HCT116 (cell line): ENCODE results near the gene DCLRE1A. TPM values are rescaled to one million over a fixed set of nuclear protein-coding genes. Genes with fewer than 3 reads are reported as not detected.

ENCODE experiments used
- ATAC-seq: fragments of 200-7000 bp; cut with Tn5 transposase; 2 replicates; pipeline ENCODE4 v1.9.1; 2020; ENCODE audit warnings: mild to moderate bottlenecking, moderate library complexity
- BruUV-seq: library from RNA; stranded (reverse); fragments of 400-500 nt; replicated peaks from 2 replicates; lab custom pipeline; 2021; lab: Mats Ljungman, UMichigan
- CTCF ChIA-PET: fragments of 300-600 bp; sonication (Branson Sonifier 250); formaldehyde crosslinking; loops from one replicate; lab custom pipeline; 2021; ENCODE audit warnings: antibody characterized with exemption; lab: Charles Lee
- POLR2A ChIA-PET: fragments of 300-600, 350-600 bp; sonication (Branson Sonifier 250); formaldehyde crosslinking; loops from one replicate; lab custom pipeline; 2021; ENCODE audit warnings: antibody characterized with exemption; lab: Charles Lee
- RAD21 ChIA-PET, 2 experiments: fragments of 300-600 bp; sonication (Branson Sonifier 250); formaldehyde crosslinking; loops; one replicate each; lab custom pipeline; 2023; ENCODE audit warnings: low total read pairs in 2 of 2; ENCODE audit not compliant: uncharacterized antibody in 2 of 2, unreplicated experiment in 2 of 2, low non-redundant PET in 1 of 2; lab: Charles Lee
- DNase-seq: peaks from one replicate; pipeline ENCODE4 v3.0.0-alpha.2; 2010; ENCODE audit warnings: low read depth, low spot score
- H2AFZ ChIP-seq: fragments of 200-600 bp; shearing (Covaris generic), sonication (generic); 2 replicates; pipeline ENCODE4 v1.6.1; 2017; ENCODE audit warnings: low read depth, mixed run types, mixed read lengths, antibody characterized with exemption, low read length; ENCODE audit not compliant: poor library complexity, severe bottlenecking
- H3K27ac ChIP-seq: 2 replicates; pipeline ENCODE4 v1.5.1; 2012; ENCODE audit warnings: low read depth, low read length
- H3K27me3 ChIP-seq: fragments of 200-600 bp; sonication (generic); 2 replicates; pipeline ENCODE4 v1.6.1; 2016; ENCODE audit warnings: mixed run types, low read length, mixed read lengths; ENCODE audit not compliant: insufficient read depth
- H3K36me3 ChIP-seq, 2 experiments: fragments of 200-500 bp in 1 of 2; fragments of 200-600 bp in 1 of 2; sonication (Bioruptor generic) in 1 of 2; sonication (generic) in 1 of 2; 2 replicates each; pipeline versions ENCODE4 v1.5.1 to v1.6.1; 2014 to 2016; ENCODE audit warnings: low read length in 2 of 2, inconsistent platforms in 1 of 2, mixed read lengths in 1 of 2, mixed run types in 1 of 2; ENCODE audit not compliant: insufficient read depth in 2 of 2, control insufficient read depth in 1 of 2
- H3K4me1 ChIP-seq, 2 experiments: fragments of 200-600 bp in 1 of 2; sonication (generic) in 1 of 2; 2 replicates each; pipeline versions ENCODE4 v1.5.1 to v1.6.1; 2012 to 2017; ENCODE audit warnings: low read length in 2 of 2, inconsistent platforms in 1 of 2, mild to moderate bottlenecking in 1 of 2, mixed read lengths in 1 of 2, mixed run types in 1 of 2, moderate library complexity in 1 of 2; ENCODE audit not compliant: insufficient read depth in 2 of 2, control insufficient read depth in 1 of 2
- H3K4me2 ChIP-seq: fragments of 200-600 bp; sonication (generic); 2 replicates; pipeline ENCODE4 v1.6.1; 2017; ENCODE audit warnings: mixed run types, low read length, mixed read lengths
- H3K4me3 ChIP-seq, 2 experiments: fragments of 200-600 bp in 1 of 2; sonication (generic) in 1 of 2; replicated peaks in 1 of 2; 2 replicates each; pipeline ENCODE4 v1.5.1; 2011 to 2016; ENCODE audit warnings: low read length in 2 of 2, control low read depth in 1 of 2, low read depth in 1 of 2, mild to moderate bottlenecking in 1 of 2, mixed read lengths in 1 of 2, mixed run types in 1 of 2
- H3K79me2 ChIP-seq: fragments of 200-600 bp; sonication (generic); 2 replicates; pipeline ENCODE4 v1.6.1; 2017; ENCODE audit warnings: mild to moderate bottlenecking, mixed run types, low read length, moderate library complexity, mixed read lengths; ENCODE audit not compliant: insufficient read depth
- H3K9ac ChIP-seq: fragments of 200-600 bp; sonication (generic); 2 replicates; pipeline ENCODE4 v1.6.1; 2016; ENCODE audit warnings: low read length, mixed read lengths
- H3K9me2 ChIP-seq: fragments of 200-600 bp; sonication (generic), shearing (Covaris generic); 2 replicates; pipeline ENCODE4 v1.6.1; 2017; ENCODE audit warnings: mixed run types, mild to moderate bottlenecking, moderate library complexity; ENCODE audit not compliant: insufficient read depth
- H3K9me3 ChIP-seq, 2 experiments: fragments of 200-500 bp in 1 of 2; fragments of 200-600 bp in 1 of 2; sonication (Bioruptor generic) in 1 of 2; sonication (generic) in 1 of 2; 2 replicates each; pipeline ENCODE4 v1.6.1; 2014 to 2017; ENCODE audit warnings: low read length in 2 of 2, mixed read lengths in 2 of 2, inconsistent platforms in 1 of 2, low read depth in 1 of 2, mild to moderate bottlenecking in 1 of 2, mixed run types in 1 of 2, moderate library complexity in 1 of 2; ENCODE audit not compliant: control insufficient read depth in 1 of 2, insufficient read depth in 1 of 2
- H4K20me1 ChIP-seq: fragments of 200-600 bp; sonication (generic), shearing (Covaris generic); 2 replicates; pipeline ENCODE4 v1.6.1; 2017; ENCODE audit warnings: mixed run types, mild to moderate bottlenecking, moderate library complexity; ENCODE audit not compliant: insufficient read depth
- EGR1 ChIP-seq: IDR thresholded peaks from 2 replicates; pipeline ENCODE4 v1.6.1; 2012; ENCODE audit warnings: low read depth
- ELF1 ChIP-seq: IDR thresholded peaks from 2 replicates; pipeline ENCODE4 v1.6.1; 2012; ENCODE audit warnings: low read depth, borderline replicate concordance
- EZH2phosphoT487 ChIP-seq: fragments of 200-600 bp; IDR thresholded peaks from 2 replicates; pipeline ENCODE4 v1.6.1; 2018; ENCODE audit warnings: antibody characterized with exemption, borderline replicate concordance
- JUND ChIP-seq: IDR thresholded peaks from 2 replicates; pipeline ENCODE4 v1.6.1; 2012
- YY1 ChIP-seq: IDR thresholded peaks from 2 replicates; pipeline ENCODE4 v1.6.1; 2011; ENCODE audit warnings: low read length, low read depth, moderate library complexity, mild to moderate bottlenecking; ENCODE audit not compliant: insufficient replicate concordance; ENCODE audit errors: extremely low read depth
- ZBTB33 ChIP-seq: IDR thresholded peaks from 2 replicates; pipeline ENCODE4 v1.6.1; 2011; ENCODE audit warnings: mild to moderate bottlenecking, low read length, moderate library complexity; ENCODE audit not compliant: insufficient replicate concordance; ENCODE audit errors: extremely low read depth
- intact Hi-C: fragments of 100-400 bp; cut with micrococcal nuclease; formaldehyde crosslinking; loops from 2 replicates; pipeline ENCODE4 v1.10.0; 2022
- total RNA-seq: library from RNA; stranded (reverse); gene quantifications from one replicate; pipeline ENCODE4 v1.2.1, GENCODE V29; 2021; ENCODE audit not compliant: unreplicated experiment
- TF ChIP-seq, protein P1 (sequence below), 3 experiments: fragments of 200-600 bp in 1 of 3; sonication (generic) in 1 of 3; IDR thresholded peaks in 2 of 3; conservative IDR thresholded peaks in 1 of 3; 2 replicates each; pipeline ENCODE4 v1.5.1; 2012 to 2017; ENCODE audit warnings: low read depth in 2 of 3, low read length in 2 of 3, antibody characterized with exemption in 1 of 3, borderline replicate concordance in 1 of 3, control low read depth in 1 of 3, mild to moderate bottlenecking in 1 of 3, mixed read lengths in 1 of 3, mixed run types in 1 of 3, moderate library complexity in 1 of 3; ENCODE audit not compliant: insufficient read depth in 1 of 3

The DCLRE1A gene
- total RNA-seq, 1 experiment from 2014 or later, result 13.9 TPM

DNA sequence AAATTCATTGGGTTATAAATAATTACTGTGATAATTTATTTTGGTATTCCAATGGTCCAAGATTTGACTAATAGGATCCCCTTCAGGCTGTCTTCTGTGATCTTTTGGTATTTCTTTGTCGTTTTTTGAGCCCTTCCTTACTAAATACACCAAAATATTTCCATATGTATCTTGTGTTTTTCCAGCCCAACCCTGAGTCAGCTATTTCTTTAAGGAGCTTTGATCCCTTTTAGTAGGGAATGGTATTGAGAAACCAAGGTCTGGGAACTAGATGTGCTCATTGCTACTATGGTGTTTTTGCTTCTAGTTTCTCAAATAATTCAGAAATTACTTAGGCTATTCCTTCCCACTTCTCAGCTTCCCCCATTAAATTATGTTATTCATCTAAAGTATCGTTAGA is 15.9 kb upstream of the DCLRE1A start:
- 0 out of 4 replicates have a peak, but pooled peaks cover 0 to 3% of the 10 kb centered on the region in 2 experiments for H3K9me3 ChIP-seq
- peaks cover 68% of the 10 kb centered on the region for H3K79me2 ChIP-seq
- ChIA-PET RAD21 (no interaction called here), POLR2A (no interaction called here), CTCF (no interaction called here)
- BruUV-seq, result no TSS peak
- no peaks in the 10 kb centered on the region for H3K27me3 ChIP-seq
- H3K9ac ChIP-seq, result no peak overlapping the region
- TF ChIP-seq, protein P1, sequence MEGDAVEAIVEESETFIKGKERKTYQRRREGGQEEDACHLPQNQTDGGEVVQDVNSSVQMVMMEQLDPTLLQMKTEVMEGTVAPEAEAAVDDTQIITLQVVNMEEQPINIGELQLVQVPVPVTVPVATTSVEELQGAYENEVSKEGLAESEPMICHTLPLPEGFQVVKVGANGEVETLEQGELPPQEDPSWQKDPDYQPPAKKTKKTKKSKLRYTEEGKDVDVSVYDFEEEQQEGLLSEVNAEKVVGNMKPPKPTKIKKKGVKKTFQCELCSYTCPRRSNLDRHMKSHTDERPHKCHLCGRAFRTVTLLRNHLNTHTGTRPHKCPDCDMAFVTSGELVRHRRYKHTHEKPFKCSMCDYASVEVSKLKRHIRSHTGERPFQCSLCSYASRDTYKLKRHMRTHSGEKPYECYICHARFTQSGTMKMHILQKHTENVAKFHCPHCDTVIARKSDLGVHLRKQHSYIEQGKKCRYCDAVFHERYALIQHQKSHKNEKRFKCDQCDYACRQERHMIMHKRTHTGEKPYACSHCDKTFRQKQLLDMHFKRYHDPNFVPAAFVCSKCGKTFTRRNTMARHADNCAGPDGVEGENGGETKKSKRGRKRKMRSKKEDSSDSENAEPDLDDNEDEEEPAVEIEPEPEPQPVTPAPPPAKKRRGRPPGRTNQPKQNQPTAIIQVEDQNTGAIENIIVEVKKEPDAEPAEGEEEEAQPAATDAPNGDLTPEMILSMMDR (IDR thresholded peaks at IDR 0.05 in 2 of 3, conservative IDR thresholded peaks at IDR 0.05 in 1 of 3; ENCODE audit: borderline replicate concordance in 1 of 3, insufficient read depth in 1 of 3, low read depth in 2 of 3, low read length in 2 of 3), result no peak
- no peak for TF ChIP-seq YY1
- no peak for TF ChIP-seq ELF1
- TF ChIP-seq JUND, result no peak
- no peak for TF ChIP-seq ZBTB33
- TF ChIP-seq EGR1, result no peak
- TF ChIP-seq EZH2phosphoT487, result no peak
- ATAC-seq (no peak), DNase-seq (no peak)
- intact Hi-C loops, result no loop called here
- H3K27ac ChIP-seq, result no peak overlapping the region
- no peak overlapping the region for H3K4me2 ChIP-seq
- no peak overlapping the region for H2AFZ ChIP-seq
- no peak overlapping the region for H3K4me3 ChIP-seq
- no peaks in the 10 kb centered on the region for H4K20me1 ChIP-seq
- H3K36me3 ChIP-seq, result 0 out of 4 replicates have a peak, but pooled peaks cover 0 to 3% of the 10 kb centered on the region in 2 experiments
- no peaks in the 10 kb centered on the region for H3K4me1 ChIP-seq
- no peaks in the 10 kb centered on the region for H3K9me2 ChIP-seq
